GM19372 (cell line): ENCODE measurements around the gene NLE1.
A peak's percentile ranks its signal among the peaks of the same experiment; 100 is the strongest.
"Not testable (repeated sequence)": the region's sequence is repeated elsewhere in the genome, so short reads cannot be mapped to it uniquely, and the experiment has no call there.

Source experiments
- ATAC-seq: cut with Tn5 transposase; IDR thresholded peaks from one replicate; pipeline ENCODE4 v1.9.1; 2021; ENCODE audit warnings: mild to moderate bottlenecking, low read depth, moderate library complexity; ENCODE audit not compliant: unreplicated experiment

The NLE1 gene

GRCh38 chr17:35141681-35142466, at the start of gene NLE1:
Gene NLE1 (minus strand): TSS chr17:35142303. CDS start chr17:35142275, 28 bp downstream.
- ATAC-seq: peak; percentile 92

GRCh38 chr17:35191001-35191695, 49.0 kb upstream of the NLE1 start:
- ATAC-seq: no peak

GRCh38 chr17:35189291-35189690, 47.2 kb upstream of the NLE1 start:
- ATAC-seq: no peak

- ATAC-seq: no peak
Observed at GRCh38 chr17:35188111-35188510, 46.0 kb upstream of the NLE1 start.

- ATAC-seq: no peak
Observed at GRCh38 chr17:35187481-35187880, 45.4 kb upstream of the NLE1 start.

- no peak for ATAC-seq
Observed at GRCh38 chr17:35185849-35186248, 43.7 kb upstream of the NLE1 start.

- ATAC-seq: no peak
Observed at GRCh38 chr17:35184274-35184673, 42.2 kb upstream of the NLE1 start.

- no peak for ATAC-seq
Observed at GRCh38 chr17:35183332-35183731, 41.2 kb upstream of the NLE1 start.

- not testable (repeated sequence) for ATAC-seq
Observed at GRCh38 chr17:35179379-35179778, 37.3 kb upstream of the NLE1 start.

GRCh38 chr17:35176897-35177296, 34.8 kb upstream of the NLE1 start:
- ATAC-seq: no peak

GRCh38 chr17:35175638-35176415, 33.7 kb upstream of the NLE1 start:
- ATAC-seq: no peak

GRCh38 chr17:35174835-35175334, 32.8 kb upstream of the NLE1 start:
- no peak for ATAC-seq

GRCh38 chr17:35172321-35172720, 30.2 kb upstream of the NLE1 start:
- ATAC-seq: not testable (repeated sequence)

GRCh38 chr17:35171834-35172233, 29.7 kb upstream of the NLE1 start:
- no peak for ATAC-seq

GRCh38 chr17:35170968-35171771, 29.1 kb upstream of the NLE1 start:
- no peak for ATAC-seq

- no peak for ATAC-seq
Observed at GRCh38 chr17:35169835-35170363, 27.8 kb upstream of the NLE1 start.

- ATAC-seq: no peak
Observed at GRCh38 chr17:35167666-35168065, 25.6 kb upstream of the NLE1 start.

- ATAC-seq: no peak
Observed at GRCh38 chr17:35167046-35167445, 24.9 kb upstream of the NLE1 start.

- no peak for ATAC-seq
Observed at GRCh38 chr17:35166526-35166925, 24.4 kb upstream of the NLE1 start.

GRCh38 chr17:35164716-35165115, 22.6 kb upstream of the NLE1 start:
- ATAC-seq: no peak
